A549 (cell line): Measurements from ENCODE around the gene DHDDS.

Experiments
- CEBPB ChIP-seq, 2 experiments: fragments of >200 bp in 1 of 2; sonication (Bioruptor Twin) in 1 of 2; formaldehyde crosslinking in 1 of 2; IDR thresholded peaks; 2 replicates each; pipeline ENCODE4 v1.6.1; 2012 to 2016
- CTCF ChIP-seq: fragments of >200 bp; sonication (Bioruptor Twin); formaldehyde crosslinking; IDR thresholded peaks from 3 replicates; pipeline ENCODE4 v1.5.1; 2016
- EP300 ChIP-seq, 2 experiments: fragments of >200 bp; sonication (Bioruptor Twin); formaldehyde crosslinking; IDR thresholded peaks; 2 replicates in 1 of 2; 3 replicates in 1 of 2; pipeline ENCODE4 v1.6.1; 2016 to 2017
- ESRRA ChIP-seq: fragments of 150-350 bp; IDR thresholded peaks from 2 replicates; pipeline ENCODE4 v1.6.1; 2014; ENCODE audit warnings: mild to moderate bottlenecking, low read length, borderline replicate concordance
- HEYL ChIP-seq: fragments of 250-450 bp; sonication (Bioruptor Pico); IDR thresholded peaks from 2 replicates; pipeline ENCODE4 v1.8.0; 2021; ENCODE audit warnings: mild to moderate bottlenecking, moderate library complexity
- HOXA7 ChIP-seq: fragments of 250-450 bp; sonication (Bioruptor Pico); IDR thresholded peaks from 2 replicates; pipeline ENCODE4 v1.5.0; 2020; ENCODE audit warnings: mild to moderate bottlenecking, moderate library complexity
- KDM1A ChIP-seq: fragments of 200-600 bp; sonication (generic); IDR thresholded peaks from 2 replicates; pipeline ENCODE4 v1.6.1; 2016; ENCODE audit warnings: low read depth, mild to moderate bottlenecking
- MAZ ChIP-seq: fragments of 150-350 bp; IDR thresholded peaks from 2 replicates; pipeline ENCODE4 v1.6.1; 2014; ENCODE audit warnings: antibody characterized with exemption, low read depth, low read length, borderline replicate concordance
- POLR2AphosphoS2 ChIP-seq: conservative IDR thresholded peaks from 2 replicates; pipeline ENCODE4 v1.6.1; 2012; ENCODE audit warnings: low read length, improper control_type of control experiment, inconsistent platforms
- RCOR1 ChIP-seq: fragments of 150-350 bp; IDR thresholded peaks from 2 replicates; pipeline ENCODE4 v1.6.1; 2014; ENCODE audit warnings: antibody characterized with exemption, low read length, low read depth
- REST ChIP-seq: fragments of 200-600 bp; sonication (generic); IDR thresholded peaks from 2 replicates; pipeline ENCODE4 v1.6.1; 2016; ENCODE audit warnings: antibody characterized with exemption, mild to moderate bottlenecking, moderate library complexity
- SMC3 ChIP-seq: fragments of >200 bp; sonication (Bioruptor Twin); formaldehyde crosslinking; IDR thresholded peaks from 3 replicates; pipeline ENCODE4 v1.6.1; 2018; ENCODE audit warnings: inconsistent platforms

- TF ChIP-seq HOXA7 (CRISPR knock-in tag) (no peak), KDM1A (no peak), CTCF (no peak), EP300 (IDR thresholded peaks at IDR 0.05) (no peak), RCOR1 (no peak), CEBPB (IDR thresholded peaks at IDR 0.05) (no peak), SMC3 (no peak), MAZ (no peak), HEYL (CRISPR knock-in tag) (no peak), REST (no peak), ESRRA (no peak), POLR2AphosphoS2 (no peak)
These were observed 42.7 kb downstream of the DHDDS start for GRCh38 chr1:26474818-26475217.
